ENCODE data around the gene MYF6. TPM values are rescaled to one million over a fixed set of nuclear protein-coding genes. Genes with fewer than 3 reads are reported as not detected.

The MYF6 gene
- total and polyA plus RNA-seq, 2 donors from 2014 or later, result not detected

DNA sequence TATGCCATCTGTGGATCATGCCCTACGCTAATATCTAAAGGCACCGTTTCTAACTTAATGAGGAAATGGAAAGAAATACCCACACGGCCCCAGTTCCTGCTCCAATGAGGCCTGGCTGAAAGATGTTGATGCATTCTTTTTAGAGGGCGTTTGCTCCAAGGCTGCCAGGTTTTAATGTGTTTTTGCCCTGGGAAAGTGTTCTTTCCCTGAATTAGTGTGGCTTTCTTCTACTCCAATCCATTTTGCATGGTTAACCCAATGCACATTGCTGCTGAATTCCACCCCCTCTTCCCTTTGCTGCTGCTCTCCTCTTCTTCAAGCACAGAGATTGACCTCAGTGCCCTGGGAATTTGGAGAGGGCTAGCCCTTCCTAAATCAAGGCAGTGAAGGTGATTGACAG lies 10.4 kb downstream of the MYF6 start:
- Histone ChIP-seq H3K4me3 (ENCODE audit: low read length in 3 of 3) (no peak overlapping the region), H3K36me3 (ENCODE audit: control insufficient read depth in 2 of 3, insufficient read depth in 3 of 3, low read length in 3 of 3) (no peaks in the 10 kb centered on the region), H3K9ac (ENCODE audit: low read length in 3 of 3) (no peak overlapping the region), H3K27ac (ENCODE audit: low read depth in 2 of 2, low read length in 2 of 2) (no peak overlapping the region), H3K4me1 (ENCODE audit: control insufficient read depth in 2 of 3, insufficient read depth in 2 of 3, low read depth in 1 of 3, low read length in 3 of 3) (peaks cover 0 to 3% (median 0%) of the 10 kb centered on the region in 3 donors), H3K27me3 (ENCODE audit: control insufficient read depth, insufficient read depth, low read length) (peaks cover 34% of the 10 kb centered on the region), H3K9me3 (ENCODE audit: control insufficient read depth in 2 of 3, insufficient read depth in 1 of 3, low read length in 3 of 3) (no peaks in the 10 kb centered on the region)
- DNase-seq, result no peak
- TF ChIP-seq, protein P1, sequence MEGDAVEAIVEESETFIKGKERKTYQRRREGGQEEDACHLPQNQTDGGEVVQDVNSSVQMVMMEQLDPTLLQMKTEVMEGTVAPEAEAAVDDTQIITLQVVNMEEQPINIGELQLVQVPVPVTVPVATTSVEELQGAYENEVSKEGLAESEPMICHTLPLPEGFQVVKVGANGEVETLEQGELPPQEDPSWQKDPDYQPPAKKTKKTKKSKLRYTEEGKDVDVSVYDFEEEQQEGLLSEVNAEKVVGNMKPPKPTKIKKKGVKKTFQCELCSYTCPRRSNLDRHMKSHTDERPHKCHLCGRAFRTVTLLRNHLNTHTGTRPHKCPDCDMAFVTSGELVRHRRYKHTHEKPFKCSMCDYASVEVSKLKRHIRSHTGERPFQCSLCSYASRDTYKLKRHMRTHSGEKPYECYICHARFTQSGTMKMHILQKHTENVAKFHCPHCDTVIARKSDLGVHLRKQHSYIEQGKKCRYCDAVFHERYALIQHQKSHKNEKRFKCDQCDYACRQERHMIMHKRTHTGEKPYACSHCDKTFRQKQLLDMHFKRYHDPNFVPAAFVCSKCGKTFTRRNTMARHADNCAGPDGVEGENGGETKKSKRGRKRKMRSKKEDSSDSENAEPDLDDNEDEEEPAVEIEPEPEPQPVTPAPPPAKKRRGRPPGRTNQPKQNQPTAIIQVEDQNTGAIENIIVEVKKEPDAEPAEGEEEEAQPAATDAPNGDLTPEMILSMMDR (IDR thresholded peaks at IDR 0.05; ENCODE audit: borderline replicate concordance, extremely low read depth, insufficient read depth), result no peak
- intact Hi-C loops (cut with DNase I), result no loop called here
- FAIRE-seq, result no peak

DNA sequence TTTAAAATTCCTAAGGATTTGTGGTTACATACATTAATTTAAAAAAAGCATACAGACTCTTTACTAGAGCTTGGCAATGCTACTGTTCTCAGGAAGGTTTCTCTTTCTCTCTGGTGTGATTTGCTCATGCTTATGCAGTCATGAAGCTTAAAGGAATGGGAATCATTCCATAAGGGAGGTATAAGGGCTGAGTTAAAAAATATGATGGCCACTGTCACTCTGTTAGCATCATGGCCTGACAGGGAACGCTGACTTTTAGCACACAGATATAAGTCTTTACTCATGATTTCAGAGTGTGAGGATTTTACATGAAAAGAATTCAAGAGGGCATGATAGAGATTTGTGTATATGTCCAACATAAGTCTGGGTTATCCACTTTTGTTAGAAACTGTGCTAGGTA lies 13.1 kb downstream of the MYF6 start:
- H3K9me3 ChIP-seq (ENCODE audit: control insufficient read depth in 2 of 3, insufficient read depth in 1 of 3, low read length in 3 of 3), result no peaks in the 10 kb centered on the region
- H3K27me3 ChIP-seq (ENCODE audit: control insufficient read depth, insufficient read depth, low read length), result peaks cover 16% of the 10 kb centered on the region
- H3K27ac ChIP-seq (ENCODE audit: low read depth in 2 of 2, low read length in 2 of 2), result no peak overlapping the region
- H3K9ac ChIP-seq (ENCODE audit: low read length in 3 of 3), result no peak overlapping the region
- H3K4me3 ChIP-seq (ENCODE audit: low read length in 3 of 3), result no peak overlapping the region
- FAIRE-seq (no peak), DNase-seq (no peak)
- H3K36me3 ChIP-seq (ENCODE audit: control insufficient read depth in 2 of 3, insufficient read depth in 3 of 3, low read length in 3 of 3), result no peaks in the 10 kb centered on the region
- intact Hi-C loops (cut with DNase I), result no loop called here
- no peaks in the 10 kb centered on the region for H3K4me1 ChIP-seq (ENCODE audit: control insufficient read depth in 2 of 3, insufficient read depth in 2 of 3, low read depth in 1 of 3, low read length in 3 of 3)
- TF ChIP-seq, protein P1 (IDR thresholded peaks at IDR 0.05; ENCODE audit: borderline replicate concordance, extremely low read depth, insufficient read depth), result no peak

DNA sequence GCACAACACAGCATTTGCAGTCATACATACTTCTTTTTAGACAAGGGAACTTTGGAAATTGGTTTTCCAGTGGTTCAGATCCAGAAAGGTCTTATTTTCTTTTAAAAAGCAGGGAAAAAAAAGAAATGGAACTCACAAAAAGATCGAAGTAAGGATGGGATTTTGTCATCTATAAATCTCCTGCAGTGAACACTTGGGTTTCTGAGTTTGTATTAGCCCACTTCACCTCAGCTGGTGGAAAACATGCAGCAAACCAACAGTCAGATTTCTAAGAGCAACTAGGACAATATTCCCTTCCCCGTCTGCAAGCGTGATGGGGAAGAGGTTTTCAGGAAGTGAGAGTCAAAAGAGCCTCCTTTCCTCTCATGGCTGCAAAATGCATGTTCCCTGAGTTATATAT lies 13.9 kb downstream of the MYF6 start:
- Histone ChIP-seq H3K27ac (ENCODE audit: low read depth in 2 of 2, low read length in 2 of 2) (no peak overlapping the region), H3K9me3 (ENCODE audit: control insufficient read depth in 2 of 3, insufficient read depth in 1 of 3, low read length in 3 of 3) (no peaks in the 10 kb centered on the region), H3K27me3 (ENCODE audit: control insufficient read depth, insufficient read depth, low read length) (peaks cover 8% of the 10 kb centered on the region), H3K9ac (ENCODE audit: low read length in 3 of 3) (no peak overlapping the region), H3K36me3 (ENCODE audit: control insufficient read depth in 2 of 3, insufficient read depth in 3 of 3, low read length in 3 of 3) (no peaks in the 10 kb centered on the region), H3K4me1 (ENCODE audit: control insufficient read depth in 2 of 3, insufficient read depth in 2 of 3, low read depth in 1 of 3, low read length in 3 of 3) (no peaks in the 10 kb centered on the region), H3K4me3 (ENCODE audit: low read length in 3 of 3) (no peak overlapping the region)
- TF ChIP-seq, protein P1 (IDR thresholded peaks at IDR 0.05; ENCODE audit: borderline replicate concordance, extremely low read depth, insufficient read depth), result no peak
- intact Hi-C loops (cut with DNase I), result no loop called here
- DNase-seq (no peak), FAIRE-seq (no peak)

DNA sequence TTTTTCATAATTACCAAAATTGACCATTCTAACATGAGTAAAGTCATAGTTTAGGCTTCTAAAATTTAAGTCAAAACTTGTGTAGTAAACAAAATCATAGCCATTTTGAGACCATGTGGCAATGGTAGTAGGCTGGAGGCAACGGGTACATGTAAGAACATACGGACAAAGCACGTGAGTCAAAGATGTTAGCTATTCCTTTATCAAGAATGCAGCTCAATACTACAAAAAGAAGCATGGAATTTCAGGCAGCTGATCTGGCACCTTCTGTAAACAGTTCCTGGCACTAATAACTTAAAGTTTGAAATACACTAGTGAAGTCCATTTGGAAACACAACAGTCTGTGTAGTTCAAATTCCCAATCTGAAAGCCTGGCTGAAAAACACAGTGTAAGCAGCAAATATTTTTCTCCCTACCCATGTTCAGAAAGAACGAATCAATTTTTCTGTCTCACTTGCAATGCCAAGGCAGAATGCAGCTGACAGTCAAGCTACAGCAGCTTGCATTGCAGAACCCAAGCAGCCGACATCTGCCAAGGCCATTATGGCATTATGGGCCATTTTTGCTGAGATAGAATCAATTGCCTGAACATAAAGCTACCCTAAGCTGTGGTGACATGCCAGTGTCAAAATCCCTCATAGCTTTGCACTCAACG lies 38.5 kb downstream of the MYF6 start:
- no peaks in the 10 kb centered on the region for H3K4me1 ChIP-seq (ENCODE audit: control insufficient read depth in 2 of 3, insufficient read depth in 2 of 3, low read depth in 1 of 3, low read length in 3 of 3)
- H3K27ac ChIP-seq (ENCODE audit: low read depth in 2 of 2, low read length in 2 of 2), result no peak overlapping the region
- TF ChIP-seq, protein P1 (IDR thresholded peaks at IDR 0.05; ENCODE audit: borderline replicate concordance, extremely low read depth, insufficient read depth), result no peak
- no peaks in the 10 kb centered on the region for H3K36me3 ChIP-seq (ENCODE audit: control insufficient read depth in 2 of 3, insufficient read depth in 3 of 3, low read length in 3 of 3)
- no peaks in the 10 kb centered on the region for H3K27me3 ChIP-seq (ENCODE audit: control insufficient read depth, insufficient read depth, low read length)
- H3K9me3 ChIP-seq (ENCODE audit: control insufficient read depth in 2 of 3, insufficient read depth in 1 of 3, low read length in 3 of 3), result no peaks in the 10 kb centered on the region
- no peak for FAIRE-seq
- H3K9ac ChIP-seq (ENCODE audit: low read length in 3 of 3), result no peak overlapping the region
- DNase-seq, result no peak
- no peak overlapping the region for H3K4me3 ChIP-seq (ENCODE audit: low read length in 3 of 3)
- intact Hi-C loops (cut with DNase I), result no loop called here
